Lung microvascular endothelial cell (primary cell): ENCODE data around the gene MAGED4. TPM values are rescaled to one million over a fixed set of nuclear protein-coding genes. Genes with fewer than 3 reads are reported as not detected.
"Not testable (repeated sequence)": the region's sequence is repeated elsewhere in the genome, so short reads cannot be mapped to it uniquely, and the experiment has no call there.

Experiments
- DNase-seq, 2 donors: peaks; one replicate each; pipeline versions ENCODE4 v3.0.0 to v3.0.0-alpha.2; 2010; ENCODE audit warnings: low read depth in 2 of 2
- total RNA-seq: library from RNA; depleted of rRNA; stranded (reverse); fragments of >200 nt; gene quantifications from 2 replicates; pipeline ENCODE4 v1.2.1, GENCODE V29; 2014

MAGED4 gene, protein sequence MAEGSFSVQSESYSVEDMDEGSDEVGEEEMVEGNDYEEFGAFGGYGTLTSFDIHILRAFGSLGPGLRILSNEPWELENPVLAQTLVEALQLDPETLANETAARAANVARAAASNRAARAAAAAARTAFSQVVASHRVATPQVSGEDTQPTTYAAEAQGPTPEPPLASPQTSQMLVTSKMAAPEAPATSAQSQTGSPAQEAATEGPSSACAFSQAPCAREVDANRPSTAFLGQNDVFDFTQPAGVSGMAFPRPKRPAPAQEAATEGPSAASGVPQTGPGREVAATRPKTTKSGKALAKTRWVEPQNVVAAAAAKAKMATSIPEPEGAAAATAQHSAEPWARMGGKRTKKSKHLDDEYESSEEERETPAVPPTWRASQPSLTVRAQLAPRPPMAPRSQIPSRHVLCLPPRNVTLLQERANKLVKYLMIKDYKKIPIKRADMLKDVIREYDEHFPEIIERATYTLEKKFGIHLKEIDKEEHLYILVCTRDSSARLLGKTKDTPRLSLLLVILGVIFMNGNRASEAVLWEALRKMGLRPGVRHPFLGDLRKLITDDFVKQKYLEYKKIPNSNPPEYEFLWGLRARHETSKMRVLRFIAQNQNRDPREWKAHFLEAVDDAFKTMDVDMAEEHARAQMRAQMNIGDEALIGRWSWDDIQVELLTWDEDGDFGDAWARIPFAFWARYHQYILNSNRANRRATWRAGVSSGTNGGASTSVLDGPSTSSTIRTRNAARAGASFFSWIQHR
- 19.8 and 38.9 TPM in 2 replicates for total RNA-seq

DNA sequence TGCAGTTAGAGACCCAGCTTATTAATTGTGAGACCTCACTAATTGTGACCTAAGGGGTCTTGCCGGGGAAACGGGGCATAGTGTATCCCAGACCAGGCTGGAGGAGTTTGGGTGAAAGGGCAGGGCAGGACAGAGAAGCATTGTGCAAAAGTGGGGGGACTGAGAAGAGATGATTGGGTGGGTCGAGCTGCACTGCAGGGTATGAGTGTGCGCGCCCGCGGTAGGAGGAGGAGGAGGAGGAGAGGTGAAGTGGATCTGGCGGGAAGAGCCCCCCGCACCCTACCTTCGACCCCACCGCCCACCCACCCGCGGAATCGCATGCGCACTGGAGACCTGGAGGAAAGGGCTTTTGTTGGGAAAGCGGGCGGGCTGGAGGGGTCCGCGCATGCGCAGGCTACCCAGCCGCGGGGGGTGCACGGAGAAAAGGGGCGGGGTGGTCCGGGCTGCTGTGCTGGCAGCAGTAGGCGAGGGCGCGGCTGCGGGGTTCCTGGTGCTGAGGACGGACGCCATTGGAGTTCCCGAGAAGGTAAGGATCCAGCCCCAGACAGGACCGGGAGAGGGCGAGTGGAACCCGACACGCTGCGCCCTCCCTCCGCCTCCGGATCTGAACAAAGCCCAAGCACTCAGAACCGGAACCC, at the start of gene MAGED4:
MAGED4 (plus strand) TSS at position 449 of the 638 bp plus-strand sequence. CDS start 1,035 bp downstream, outside the sequence.
- not testable (repeated sequence) for DNase-seq

DNA sequence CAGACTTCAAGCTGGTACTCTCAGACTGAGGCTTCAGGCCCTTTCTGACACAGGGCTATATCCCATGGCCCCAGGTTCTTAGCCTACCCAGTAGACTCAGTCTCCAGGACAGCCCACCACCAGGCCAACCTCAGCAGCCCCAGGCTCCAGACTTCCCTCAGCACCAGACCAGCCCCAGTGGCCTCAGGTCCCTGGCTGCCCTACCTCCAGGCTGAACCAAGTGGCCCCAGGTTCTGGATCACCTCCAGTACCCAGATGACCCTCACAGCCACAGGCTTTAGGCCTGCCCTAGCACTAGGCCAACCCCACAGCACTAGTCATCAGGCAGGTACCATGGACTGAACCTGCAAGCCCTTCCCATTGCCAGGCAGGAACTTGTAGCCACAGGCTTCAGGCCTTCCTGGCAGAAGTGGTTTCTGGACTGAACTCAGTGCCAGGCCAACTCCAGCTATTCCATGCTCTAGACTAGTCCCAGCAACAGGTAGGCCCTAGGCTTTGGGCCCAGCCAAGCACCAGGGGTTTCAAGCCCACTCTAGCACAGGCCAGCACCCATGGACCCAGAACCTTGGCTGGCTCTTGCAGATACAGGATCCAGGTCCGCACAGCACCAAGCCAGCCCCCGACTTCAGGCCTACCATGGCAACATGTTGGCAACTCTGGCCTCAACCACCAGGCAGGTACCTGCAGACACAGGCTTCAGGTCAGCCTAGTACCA, 45.7 kb upstream of the MAGED4 start:
- DNase-seq = no peak

DNA sequence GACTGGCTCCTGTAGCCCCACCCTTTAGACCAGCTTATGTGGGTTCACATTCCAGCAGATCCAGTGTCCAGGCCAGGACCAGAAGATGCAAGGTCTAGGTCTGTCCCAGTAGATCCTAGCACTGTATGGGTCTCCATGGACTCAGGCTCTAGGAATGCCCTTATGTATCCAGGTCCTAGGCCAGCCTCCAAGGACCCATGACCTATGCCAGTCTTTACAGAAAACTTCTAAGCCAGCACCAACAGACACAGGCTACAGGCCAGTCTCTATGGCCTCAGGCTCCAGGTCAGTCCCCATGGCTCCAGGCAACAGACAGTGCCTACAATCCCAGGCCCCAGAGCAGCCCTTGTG, 45.2 kb upstream of the MAGED4 start:
- DNase-seq = no peak

DNA sequence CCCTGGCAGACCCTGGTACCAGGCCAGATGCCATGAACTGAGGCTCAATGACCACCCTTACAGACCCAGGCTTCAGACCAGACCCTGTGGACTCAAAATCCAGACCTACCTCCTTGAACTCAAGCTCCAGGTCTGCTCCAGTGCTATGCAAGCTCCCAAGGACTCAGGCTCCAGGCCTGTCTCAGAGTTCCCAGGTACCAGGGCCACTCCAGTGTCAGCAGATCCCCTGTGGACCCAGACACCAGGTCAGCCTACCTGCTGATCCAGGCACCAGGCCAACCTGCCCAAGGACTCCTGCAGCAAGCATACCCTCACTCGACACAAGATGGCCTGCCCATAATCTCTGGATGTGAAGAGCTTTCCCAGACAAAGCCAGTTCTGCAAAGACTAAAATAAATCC, 44.7 kb upstream of the MAGED4 start:
- no peak for DNase-seq

DNA sequence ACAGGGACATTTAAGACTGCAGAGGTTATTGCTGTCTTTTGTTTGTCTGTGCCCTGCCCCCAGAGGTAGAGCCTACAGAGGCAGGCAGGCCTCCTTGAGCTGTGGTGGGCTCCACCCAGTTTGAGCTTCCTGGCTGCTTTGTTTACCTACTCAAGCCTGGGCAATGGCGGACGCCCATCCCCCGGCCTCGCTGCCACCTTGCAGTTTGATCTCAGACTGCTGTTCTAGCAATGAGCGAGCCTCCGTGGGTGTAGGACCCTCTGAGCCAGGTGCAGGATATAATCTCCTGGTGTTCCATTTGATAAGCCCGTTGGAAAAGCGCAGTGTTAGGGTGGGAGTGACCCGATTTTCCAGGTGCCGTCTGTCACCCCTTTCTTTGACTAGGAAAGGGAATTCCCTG, 34.0 kb upstream of the MAGED4 start:
- DNase-seq = not testable (repeated sequence)

DNA sequence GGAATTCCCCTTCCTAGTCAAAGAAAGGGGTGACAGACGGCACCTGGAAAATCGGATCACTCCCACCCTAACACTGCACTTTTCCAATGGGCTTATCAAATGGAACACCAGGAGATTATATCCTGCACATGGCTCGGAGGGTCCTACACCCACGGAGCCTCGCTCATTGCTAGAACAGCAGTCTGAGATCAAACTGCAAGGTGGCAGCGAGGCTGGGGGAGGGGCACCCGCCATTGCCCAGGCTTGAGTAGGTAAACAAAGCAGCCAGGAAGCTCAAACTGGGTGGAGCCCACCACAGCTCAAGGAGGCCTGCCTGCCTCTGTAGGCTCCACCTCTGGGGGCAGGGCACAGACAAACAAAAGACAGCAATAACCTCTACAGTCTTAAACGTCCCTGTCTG, 24.5 kb upstream of the MAGED4 start:
- DNase-seq = not testable (repeated sequence)

DNA sequence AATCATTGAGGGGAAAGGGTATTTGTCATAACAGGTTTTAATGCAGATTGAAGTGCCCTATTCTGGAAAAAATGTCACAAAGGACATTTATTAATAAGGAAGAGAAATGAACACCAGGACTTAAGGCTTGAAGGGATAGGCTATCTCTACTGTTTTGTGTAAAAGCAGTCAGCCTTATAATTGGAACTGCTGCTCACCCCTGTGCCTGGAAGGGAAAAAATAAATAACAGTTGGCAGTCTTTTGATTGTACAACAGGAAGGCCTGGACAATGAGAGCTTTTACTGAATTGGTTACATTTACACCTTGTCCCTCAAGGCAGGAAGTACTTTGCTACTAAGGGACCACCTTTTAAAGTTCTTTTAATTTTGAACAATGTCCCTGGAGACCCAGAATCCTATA, 17.8 kb upstream of the MAGED4 start:
- no peak for DNase-seq

DNA sequence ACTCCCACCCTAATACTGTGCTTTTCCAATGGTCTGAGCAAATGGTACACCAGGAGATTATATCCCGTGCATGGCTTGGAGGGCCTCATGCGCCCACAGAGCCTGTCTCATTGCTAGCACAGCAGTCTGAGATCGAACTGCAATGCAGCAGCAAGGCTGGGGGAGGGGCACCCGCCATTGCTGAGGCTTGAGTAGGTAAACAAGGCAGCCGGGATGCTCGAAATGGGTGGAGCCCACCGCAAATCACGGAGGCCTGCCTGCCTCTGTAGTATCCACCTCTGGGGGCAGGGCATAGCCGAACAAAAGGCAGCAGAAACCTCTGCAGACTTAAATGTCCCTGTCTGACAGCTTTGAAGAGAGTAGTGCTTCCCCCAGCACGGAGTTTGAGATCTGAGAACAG, 13.6 kb upstream of the MAGED4 start:
- not testable (repeated sequence) for DNase-seq

DNA sequence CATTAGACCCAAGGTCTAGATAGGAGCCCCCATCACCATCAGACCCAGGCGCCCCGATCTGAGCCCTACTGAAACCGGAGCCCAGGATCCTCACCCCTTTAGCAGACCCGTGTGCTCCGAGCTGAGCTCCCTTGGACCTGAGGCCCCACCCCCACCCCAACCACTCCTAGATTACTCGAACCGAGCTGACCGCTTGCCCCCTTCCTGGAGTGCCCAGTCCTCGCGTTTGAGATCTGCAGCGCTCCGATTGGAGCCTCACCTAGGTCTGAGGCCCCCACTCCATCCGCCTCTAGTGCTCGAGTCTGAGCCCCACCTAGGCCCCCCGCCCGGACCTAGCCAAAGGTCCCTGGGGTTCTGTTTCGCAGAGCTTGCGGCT, 378 bp downstream of the MAGED4 start:
- DNase-seq = not testable (repeated sequence)

DNA sequence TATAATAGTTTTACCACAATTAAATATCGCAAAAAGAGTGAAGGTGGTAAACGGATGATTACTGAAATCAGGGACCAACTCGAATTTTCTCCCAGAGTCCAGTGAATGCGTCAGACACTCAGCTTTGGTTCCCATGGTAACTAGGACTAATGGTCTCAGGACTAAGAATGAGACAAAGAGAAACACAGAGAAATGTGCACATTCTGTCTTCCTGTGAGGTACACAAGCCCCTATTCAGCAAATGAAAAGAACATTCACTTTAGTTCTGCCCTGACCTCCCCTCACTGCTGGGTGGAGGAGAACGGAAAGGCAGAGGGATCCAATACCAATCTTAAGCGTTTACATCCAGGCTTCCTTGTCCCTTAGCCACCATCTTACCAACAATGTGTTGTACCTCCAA, 26.7 kb downstream of the MAGED4 start:
- not testable (repeated sequence) for DNase-seq

DNA sequence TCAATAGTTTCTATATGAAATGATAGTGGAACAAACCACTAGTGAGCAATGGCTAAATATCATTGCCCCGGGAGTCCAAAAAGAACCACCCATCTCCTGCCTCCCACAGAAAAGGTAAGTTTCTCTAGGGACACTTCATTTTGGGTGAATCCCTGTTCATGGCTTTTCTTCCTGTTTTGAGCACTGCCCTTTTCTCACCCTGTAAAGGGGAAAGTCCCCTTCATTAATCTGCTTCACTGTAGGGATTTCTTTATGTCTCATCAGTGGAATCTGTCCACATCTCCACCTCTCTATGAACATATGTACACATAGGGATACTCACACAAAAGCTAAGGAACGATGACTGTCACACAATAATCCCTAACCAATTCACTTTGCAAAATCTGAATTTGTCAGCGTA, 28.6 kb downstream of the MAGED4 start:
- DNase-seq = no peak

DNA sequence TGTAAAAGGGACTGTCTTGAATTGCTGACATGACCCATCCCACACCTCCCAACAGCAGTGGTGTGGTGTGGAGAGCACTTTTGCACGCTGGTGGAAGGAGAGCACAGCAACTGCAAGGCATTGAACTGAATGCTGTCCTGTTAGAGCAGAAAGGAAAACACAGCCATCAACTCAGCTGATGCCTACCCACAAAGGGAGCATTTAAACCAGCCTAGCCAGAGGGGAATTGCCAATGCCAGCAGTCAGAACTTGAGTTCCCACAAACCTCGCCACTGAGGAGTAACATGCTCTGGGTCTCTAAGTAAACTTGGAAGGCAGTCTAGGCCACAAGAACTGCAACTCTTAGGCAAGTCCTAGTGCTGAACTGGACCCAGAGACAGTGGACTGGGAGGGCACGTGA, 31.9 kb downstream of the MAGED4 start:
- DNase-seq = no peak

DNA sequence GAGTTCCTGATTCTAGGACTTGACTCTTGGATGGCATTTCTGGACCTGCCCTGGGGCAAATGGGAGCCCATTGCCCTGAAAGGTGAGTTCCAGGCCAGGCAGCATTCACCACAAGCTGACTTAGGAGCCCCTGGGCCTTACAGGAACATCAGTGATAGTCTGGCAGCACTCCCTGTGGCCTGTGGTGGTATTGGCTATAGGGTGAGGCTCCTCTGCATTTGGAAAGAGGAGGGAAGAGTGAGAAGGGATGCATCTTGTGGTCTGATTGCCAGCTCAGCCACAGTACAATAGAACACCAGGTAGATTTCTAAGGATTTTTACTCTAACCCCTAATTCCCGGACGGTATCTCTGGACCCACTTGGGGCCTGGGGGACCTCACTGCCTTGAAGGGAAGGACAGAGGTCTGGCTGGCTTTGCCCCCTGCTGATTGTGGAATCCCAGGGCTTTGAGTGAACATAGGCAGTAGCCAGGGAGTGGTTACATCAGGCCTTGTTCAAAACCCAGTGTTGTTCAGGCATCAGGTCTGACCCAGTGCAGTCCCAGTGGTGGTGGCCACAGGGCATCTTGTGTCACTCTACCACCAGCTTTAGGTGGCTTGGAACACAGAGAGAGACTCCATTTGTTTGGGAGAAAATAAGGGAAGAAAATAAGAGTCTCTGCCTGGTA, 32.9 kb downstream of the MAGED4 start:
- DNase-seq = peak in 1 of 2 donors; percentile 6

DNA sequence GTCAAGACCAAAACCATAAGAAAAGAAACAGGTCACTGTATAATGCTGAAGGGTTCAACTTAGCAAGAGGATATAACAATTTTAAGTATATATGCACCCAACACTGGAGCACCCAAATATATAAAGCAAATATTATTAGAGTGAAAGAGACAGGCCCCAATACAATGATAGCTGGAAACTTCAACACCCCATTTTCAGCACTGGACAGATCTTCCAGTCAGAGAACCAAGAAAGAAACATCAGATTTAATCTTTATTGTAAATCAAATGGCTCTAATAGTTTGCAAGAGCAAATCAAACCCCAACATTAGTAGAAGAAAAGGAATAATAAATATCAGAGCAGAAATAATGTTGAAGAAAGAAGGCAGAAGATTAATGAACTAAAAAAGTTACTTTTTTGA, 36.2 kb downstream of the MAGED4 start:
- DNase-seq = no peak

Other genes with a start within 250 kb of the MAGED4 start
- 15.5 and 71.0 TPM in 2 replicates for gene MAGED4B, start 115.7 kb upstream of the MAGED4 start, total RNA-seq
- not detected in 2 replicates for gene XAGE2, start 184.1 kb downstream of the MAGED4 start, total RNA-seq